HG03520 (cell line): ENCODE measurements around the gene KLF16.

Experiments used
- ATAC-seq: cut with Tn5 transposase; IDR thresholded peaks from one replicate; pipeline ENCODE4 v1.9.1; 2021; ENCODE audit warnings: mild to moderate bottlenecking, moderate library complexity; ENCODE audit not compliant: unreplicated experiment

The KLF16 gene

DNA sequence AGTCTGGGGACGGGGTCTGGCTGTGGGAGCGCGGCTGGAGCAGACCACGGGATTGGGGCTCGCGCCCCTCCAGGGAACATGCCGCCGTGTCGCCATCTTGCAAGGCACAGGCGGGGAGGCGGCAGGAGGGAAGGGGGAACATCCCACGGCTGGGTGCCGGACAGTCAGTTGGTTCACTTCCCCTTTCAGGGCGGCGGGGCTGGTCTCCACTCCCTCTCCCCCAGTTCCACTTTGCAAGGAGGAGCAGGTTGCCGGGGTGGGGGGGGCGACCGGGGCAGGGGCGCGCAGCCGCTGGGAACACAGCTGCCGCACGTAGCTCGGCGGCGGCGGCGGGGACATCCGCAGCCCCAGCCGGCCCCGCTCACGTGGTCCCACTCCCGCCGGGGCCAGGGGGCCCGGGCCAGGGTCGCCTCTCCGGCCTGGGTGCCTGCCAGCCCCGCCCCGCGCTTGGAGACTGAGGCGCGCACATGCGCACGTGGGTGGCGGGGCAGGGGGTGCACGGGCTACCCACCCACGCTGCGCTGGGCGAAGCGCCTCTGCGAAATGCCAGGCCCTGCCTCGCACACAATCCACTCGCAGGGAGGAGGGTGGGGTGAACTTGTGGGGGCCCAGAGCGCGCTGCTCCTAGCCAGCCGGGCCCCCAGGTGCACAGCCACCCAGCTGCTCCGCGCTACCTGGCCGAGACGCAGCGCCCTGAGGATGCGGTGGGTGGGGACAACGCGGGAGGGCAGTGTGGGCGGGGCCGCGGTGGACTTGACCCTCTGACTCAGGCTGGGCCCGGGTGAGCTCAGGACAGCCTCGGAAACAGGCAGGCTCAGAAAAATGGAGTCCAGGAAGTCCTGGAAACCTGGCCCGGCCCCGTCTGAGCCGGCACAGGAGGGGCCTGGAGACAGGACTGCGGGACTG, 6.4 kb downstream of the KLF16 start:
- ATAC-seq: no peak

DNA sequence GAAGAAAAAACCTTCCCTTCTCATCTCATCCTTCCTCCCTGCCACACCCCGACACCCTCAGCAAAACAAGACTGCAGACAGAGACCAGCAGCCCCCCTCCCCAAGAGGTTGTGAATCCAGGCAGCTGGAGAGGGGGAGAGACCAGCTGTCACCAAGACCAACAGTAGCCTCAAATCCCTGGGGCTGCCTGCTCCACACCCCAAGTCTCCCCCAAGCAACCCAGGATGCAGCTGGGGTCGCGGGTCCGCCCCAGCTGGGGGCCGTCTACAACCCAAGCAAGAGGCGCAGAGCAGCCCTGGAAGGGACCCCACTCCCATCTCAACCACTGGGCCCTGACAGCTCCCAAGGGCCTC, 7.1 kb downstream of the KLF16 start:
- no peak for ATAC-seq

DNA sequence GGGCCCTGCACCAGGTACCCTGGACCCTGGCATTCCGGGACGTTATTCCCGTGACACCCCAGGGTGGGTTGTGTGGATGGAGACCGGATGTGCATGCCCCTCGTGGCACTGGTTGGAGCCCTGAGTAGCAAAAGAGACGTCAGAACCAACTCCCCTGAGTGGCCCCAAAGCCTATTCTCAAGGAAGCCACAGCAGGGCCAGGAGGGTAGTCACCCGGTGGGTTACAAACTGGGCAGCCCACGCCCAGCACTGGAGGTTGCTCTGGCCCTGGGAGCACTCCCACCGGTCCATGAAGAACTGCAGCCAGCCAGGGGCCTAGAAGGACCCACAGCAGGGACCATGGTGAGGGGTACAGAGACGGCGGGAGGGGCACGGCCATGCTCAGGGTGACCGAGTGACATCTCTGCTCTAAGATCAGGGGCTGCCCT, 7.5 kb downstream of the KLF16 start:
- ATAC-seq: no peak

GRCh38 chr19:1855040-1855827, 8.1 kb downstream of the KLF16 start:
- ATAC-seq: peak; percentile 39

DNA sequence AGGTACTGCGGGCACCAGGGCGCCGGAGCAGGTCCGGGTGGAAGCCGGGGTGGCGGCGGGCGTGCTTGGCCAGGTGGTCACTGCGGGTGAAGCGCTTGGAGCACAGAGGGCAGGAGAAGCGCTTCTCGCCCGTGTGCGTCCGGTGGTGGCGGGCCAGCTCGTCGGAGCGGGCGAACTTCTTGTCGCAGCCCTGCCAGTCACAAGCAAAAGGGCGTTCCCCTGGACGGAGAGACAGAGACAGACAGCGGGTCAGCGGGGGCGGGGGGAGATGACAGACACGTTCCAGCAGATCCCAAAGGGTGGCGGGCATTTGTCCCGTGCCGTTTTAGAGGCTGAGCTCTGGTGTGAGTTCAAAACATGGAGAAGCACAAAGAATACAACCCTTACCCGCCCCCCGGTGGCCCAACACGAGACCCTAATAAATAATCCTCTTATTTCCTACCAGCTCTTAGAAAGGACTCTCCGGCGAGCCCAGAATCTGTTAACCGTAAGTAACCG, 8.8 kb downstream of the KLF16 start:
- ATAC-seq: no peak

DNA sequence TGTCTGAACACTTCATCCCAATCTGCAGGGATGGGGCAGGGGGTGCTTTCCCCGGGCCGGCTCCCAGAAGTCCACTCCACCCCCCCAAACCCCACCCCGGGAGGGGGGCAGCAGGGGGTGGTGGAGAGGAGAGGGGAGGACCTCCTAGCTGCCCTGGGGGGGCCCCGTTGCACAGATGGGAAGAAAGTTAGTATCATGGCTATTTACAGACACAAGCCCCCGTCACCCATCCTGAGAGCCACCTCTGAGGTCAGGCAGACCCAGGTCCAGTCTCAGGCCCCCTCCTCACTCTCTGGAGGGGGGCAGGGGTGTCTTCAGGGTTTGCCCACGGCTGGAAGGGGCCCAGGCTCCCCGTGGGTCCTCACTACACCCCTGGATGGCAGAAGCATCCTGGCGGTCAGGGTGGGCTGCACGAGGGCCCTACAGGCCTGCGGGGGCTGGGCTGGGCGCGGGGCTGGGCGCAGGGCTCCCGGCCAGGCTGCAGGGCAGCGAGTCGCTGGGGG, 9.3 kb downstream of the KLF16 start:
- ATAC-seq: no peak

DNA sequence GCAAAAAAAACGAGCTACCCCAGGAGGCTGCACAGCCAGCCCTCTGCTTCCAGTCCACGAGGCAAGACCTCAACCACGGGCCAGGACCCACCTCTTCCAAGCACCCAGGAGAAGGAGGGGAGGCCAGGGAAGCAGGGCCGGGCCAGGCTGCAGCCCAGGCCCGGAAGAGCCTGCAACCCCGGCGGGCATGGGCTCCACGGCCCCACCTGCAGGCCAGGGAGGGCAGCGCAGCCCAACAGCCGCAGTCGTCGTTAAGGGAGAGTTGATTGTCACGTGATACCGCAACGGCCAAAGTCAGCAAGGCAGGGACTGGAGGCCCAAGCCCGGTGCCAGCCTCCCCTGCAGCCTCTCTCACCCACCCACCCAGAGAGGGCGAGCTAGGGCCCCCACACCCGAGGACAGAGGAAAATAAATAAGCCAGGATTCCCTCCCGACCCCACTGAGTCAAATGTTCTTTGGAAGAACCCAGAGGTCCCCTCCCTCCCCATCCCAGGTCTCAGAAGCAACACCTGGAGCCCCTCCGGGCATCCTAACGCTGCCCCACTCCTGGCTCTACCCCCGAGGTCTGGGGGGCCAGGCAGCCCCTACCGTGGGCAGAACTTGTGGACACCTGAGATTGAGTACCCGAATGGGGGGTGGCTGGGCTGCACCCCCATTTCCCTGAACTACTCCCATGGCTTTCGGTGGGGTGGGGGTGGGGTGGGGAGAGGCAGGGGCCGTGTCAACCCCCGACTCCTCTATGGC, 9.9 kb downstream of the KLF16 start:
- no peak for ATAC-seq

GRCh38 chr19:1852581-1853128, 10.7 kb downstream of the KLF16 start:
- no peak for ATAC-seq

DNA sequence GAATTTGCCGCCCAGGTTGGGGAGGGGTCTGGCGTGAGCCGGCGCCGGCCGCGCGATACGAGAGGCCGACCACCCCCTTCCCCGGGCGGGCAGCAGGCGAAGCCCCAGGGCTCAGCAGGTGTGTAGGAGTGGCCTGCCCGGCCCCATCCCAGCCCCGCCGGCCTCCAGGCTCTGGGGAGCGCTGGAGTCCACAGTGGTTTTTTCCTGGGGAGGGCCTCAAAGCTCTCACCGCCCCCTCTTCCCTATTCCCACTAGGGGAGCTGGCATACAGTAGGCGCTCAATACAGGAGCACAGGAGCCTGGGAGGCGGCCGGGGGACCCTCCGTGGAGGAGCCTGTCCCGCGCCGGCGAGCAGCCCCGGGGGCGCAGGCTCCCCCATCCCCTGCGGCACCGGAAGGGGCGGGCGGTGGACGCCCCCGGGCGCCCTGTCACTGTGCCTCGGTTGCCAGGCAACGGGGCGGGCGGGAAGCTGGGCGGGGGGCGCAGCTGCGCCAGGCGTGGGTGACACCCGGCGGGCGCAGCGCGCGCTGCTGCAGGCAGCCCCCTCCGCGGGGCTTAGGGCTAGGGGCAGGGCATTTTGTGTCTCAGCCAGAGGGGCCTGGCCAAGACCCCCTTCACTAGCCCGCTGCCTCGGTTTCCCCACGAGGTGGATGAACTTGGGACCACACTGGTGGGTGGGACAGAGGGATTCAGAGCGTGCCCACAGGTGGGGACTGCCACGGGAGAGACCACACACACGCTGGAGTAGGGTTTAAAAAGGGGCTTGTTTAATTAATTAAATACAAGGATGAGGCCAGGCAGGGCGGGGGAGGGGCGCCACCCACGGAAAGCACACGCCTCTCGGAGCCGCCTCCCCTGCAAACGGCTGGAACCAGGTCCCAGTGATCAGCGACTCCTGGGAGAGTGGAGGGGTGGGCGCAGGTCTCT, 11.5 kb downstream of the KLF16 start:
- no peak for ATAC-seq

- no peak for ATAC-seq
Measured at GRCh38 chr19:1850809-1851653, 12.3 kb downstream of the KLF16 start.

GRCh38 chr19:1849886-1850398, 13.4 kb downstream of the KLF16 start:
- ATAC-seq: no peak

DNA sequence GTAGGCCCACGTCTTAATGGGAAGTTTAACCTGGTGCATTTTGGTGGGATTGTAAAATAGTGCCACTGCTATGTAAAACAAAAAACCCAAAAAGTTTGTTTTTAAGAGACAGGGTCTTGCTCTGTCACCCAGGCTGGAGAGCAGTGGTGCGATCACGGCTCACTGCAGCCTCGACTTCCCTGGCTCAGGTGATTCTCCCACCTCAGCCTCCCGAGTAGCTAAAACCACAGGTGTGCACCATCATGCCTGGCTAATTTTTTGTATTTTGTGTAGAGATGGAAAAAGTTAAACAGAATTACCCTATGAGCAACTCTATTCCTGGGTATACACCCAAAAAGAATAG, 14.3 kb downstream of the KLF16 start:
- no peak for ATAC-seq

GRCh38 chr19:1848399-1849131, 14.8 kb downstream of the KLF16 start, which contains the start of gene REXO1:
Gene REXO1, minus strand, starts transcription at chr19:1848483. Its CDS starts 125 bp downstream, at chr19:1848358.
- ATAC-seq: peak; percentile 54

DNA sequence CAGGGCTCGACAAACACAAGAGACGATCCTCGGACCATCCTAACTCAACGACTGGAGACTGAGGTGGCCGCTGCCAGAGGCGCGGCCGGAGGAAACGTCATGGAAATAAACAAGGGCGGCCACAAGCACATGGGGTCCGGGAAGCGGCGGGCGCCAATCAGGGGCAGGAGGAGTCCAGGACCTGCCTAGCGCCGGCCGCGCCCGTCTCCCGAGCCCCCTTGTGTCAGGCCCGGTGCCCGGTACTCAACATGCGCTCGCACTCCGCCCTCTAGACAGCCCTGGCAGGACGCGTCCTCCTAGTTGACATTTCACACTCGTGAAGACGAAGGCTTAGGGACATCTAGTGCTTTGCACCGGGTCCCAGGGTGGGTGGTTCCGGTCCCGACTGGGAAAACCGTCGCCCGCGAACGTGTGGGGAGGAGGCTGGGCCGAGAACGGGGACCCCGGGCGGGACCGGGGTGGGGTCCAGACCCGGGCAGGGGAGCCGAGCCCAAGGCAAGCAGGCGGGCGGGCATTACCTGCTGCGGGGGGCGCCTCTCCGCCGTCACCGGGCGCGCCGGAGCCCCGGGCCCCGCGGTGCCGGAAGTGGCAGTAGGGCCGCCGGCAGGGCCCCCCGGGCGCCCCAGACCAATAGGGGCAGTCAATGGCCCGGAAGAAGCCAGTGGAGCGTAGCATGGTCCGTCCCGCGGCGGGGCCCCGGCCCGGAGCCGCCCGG, 15.5 kb downstream of the KLF16 start:
- ATAC-seq: peak; percentile 2

- ATAC-seq: no peak
Measured at GRCh38 chr19:1847348-1847683, 16.1 kb downstream of the KLF16 start.

DNA sequence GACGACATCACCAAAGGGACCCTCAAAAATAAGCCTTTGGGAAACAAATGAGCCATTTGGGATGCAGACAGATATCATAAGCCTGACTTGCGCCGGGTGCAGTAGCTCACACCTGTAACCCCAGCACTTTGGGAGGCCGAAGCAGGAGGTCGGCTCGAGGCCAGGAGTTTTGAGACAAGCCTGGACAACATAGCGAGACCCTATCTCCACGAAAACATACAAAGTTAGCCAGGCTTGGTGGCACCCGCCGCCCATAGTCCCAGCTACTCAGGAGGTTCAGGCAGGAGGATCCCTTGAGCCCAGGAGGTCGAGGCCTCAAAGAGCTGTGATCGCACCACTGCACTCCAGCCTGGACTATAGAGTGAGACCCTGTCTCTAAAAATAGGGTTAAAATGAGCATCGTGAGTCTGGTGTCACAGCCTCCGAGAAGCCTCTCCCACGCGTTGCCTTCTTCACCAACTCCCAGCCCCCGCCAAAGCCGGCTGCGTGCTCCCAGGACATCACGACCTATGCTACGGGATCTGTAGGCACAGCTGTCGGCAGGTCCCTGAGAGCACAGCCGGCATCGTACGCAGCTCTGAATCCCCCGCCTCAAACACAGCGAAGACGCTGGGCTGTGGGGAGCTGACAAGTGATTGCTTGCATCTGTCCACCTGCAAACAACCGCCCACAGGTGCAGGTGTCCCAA, 16.7 kb downstream of the KLF16 start:
- ATAC-seq: no peak

DNA sequence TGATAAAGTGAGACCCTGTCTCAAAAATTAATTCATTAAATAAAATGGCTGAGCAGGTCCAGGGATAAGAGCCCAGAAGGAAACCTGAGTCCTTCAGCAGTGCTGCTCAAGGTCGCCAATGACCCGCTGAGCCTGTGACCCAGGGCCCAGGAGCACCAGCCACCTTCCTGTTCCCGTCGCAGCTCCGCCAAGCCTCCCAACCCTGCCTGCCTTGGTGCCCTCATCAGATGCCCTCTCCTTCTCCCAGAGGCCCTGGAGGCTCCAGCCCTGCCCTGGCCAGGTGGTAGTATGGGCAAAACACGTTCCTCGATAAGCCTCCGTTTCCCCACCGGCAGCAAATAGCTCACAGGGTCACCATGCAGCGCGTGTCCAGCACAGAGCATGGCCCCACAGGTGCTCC, 17.7 kb downstream of the KLF16 start:
- ATAC-seq: no peak
